Testis (tissue), 2 donors: ENCODE measurements around the gene ALKBH5.

Experiments
- POLR2A ChIP-seq: fragments of 450-650 bp; IDR thresholded peaks from one replicate; pipeline ENCODE4 v1.6.1; 2017; ENCODE audit warnings: antibody characterized with exemption, mild to moderate bottlenecking, moderate library complexity
- TF ChIP-seq, protein P1 (sequence below), 3 experiments: fragments of 450-650 bp in 2 of 3; fragments of 200-600 bp in 1 of 3; sonication (generic) in 1 of 3; IDR thresholded peaks; one replicate each; pipeline ENCODE4 v1.5.1; 2016 to 2019; ENCODE audit warnings: antibody characterized with exemption in 3 of 3, mild to moderate bottlenecking in 2 of 3, moderate library complexity in 1 of 3

DNA sequence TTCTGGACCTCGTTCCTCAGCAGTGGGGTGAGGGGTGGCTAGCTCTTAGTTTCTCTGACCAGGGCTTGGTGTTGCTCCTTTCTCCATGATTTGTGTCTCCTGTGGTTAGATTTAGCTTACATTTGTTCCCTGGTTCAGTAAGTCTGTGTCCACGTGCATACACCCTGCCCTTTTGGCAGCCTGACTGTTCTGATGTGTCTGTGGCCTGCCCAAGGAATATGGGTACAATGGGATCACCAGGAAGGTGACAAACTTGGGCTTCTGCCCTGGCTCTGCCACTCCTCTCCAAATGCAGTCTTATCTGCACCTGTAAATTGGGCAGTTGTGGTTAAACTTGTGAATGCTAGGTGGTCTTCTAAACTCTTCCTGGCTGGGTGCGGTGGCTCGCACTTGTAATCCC is 17.5 kb downstream of the ALKBH5 start:
- TF ChIP-seq, protein P1, sequence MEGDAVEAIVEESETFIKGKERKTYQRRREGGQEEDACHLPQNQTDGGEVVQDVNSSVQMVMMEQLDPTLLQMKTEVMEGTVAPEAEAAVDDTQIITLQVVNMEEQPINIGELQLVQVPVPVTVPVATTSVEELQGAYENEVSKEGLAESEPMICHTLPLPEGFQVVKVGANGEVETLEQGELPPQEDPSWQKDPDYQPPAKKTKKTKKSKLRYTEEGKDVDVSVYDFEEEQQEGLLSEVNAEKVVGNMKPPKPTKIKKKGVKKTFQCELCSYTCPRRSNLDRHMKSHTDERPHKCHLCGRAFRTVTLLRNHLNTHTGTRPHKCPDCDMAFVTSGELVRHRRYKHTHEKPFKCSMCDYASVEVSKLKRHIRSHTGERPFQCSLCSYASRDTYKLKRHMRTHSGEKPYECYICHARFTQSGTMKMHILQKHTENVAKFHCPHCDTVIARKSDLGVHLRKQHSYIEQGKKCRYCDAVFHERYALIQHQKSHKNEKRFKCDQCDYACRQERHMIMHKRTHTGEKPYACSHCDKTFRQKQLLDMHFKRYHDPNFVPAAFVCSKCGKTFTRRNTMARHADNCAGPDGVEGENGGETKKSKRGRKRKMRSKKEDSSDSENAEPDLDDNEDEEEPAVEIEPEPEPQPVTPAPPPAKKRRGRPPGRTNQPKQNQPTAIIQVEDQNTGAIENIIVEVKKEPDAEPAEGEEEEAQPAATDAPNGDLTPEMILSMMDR (IDR thresholded peaks at IDR 0.05), result no peak
- no peak for TF ChIP-seq POLR2A
